Measurements from ENCODE around the gene USP30. TPM values are rescaled to one million over a fixed set of nuclear protein-coding genes. Genes with fewer than 3 reads are reported as not detected.

Gene USP30
- total RNA-seq, 1 donor = 10.1 TPM

GRCh38 chr12:109064143-109064542 lies 11.8 kb downstream of the USP30 start:
- DNase-seq (ENCODE audit: insufficient read length, low spot score, missing footprints) = no peak
- H3K4me2 ChIP-seq (ENCODE audit: insufficient read depth, low read length) = no peak overlapping the region
- no peaks in the 10 kb centered on the region for H4K20me1 ChIP-seq (ENCODE audit: insufficient read depth, low read length)
- TF ChIP-seq CTCF (IDR thresholded peaks at IDR 0.05; ENCODE audit: extremely low read depth, low read depth, low read length) = no peak
- peaks cover 18% of the 10 kb centered on the region for H3K36me3 ChIP-seq (ENCODE audit: insufficient read depth, low read length)
- no peaks in the 10 kb centered on the region for H3K27me3 ChIP-seq (ENCODE audit: insufficient read depth, low read length)
- no peaks in the 10 kb centered on the region for H3K4me1 ChIP-seq (ENCODE audit: insufficient read depth, low read length)
- no peaks in the 10 kb centered on the region for H3K9me3 ChIP-seq (ENCODE audit: low read depth, low read length)
- no peaks in the 10 kb centered on the region for H3K79me2 ChIP-seq (ENCODE audit: insufficient read depth, low read length)
- H2AFZ ChIP-seq (ENCODE audit: low read length) = no peak overlapping the region
- no peak overlapping the region for H3K4me3 ChIP-seq (ENCODE audit: insufficient read depth, low read length)
- no peak overlapping the region for H3K27ac ChIP-seq (ENCODE audit: low read depth, low read length)

- Histone ChIP-seq H3K9me3 (ENCODE audit: low read depth, low read length) (no peaks in the 10 kb centered on the region), H3K27ac (ENCODE audit: low read depth, low read length) (no peak overlapping the region), H4K20me1 (ENCODE audit: insufficient read depth, low read length) (no peaks in the 10 kb centered on the region), H3K27me3 (ENCODE audit: insufficient read depth, low read length) (no peaks in the 10 kb centered on the region), H3K4me3 (ENCODE audit: insufficient read depth, low read length) (no peak overlapping the region), H3K4me1 (ENCODE audit: insufficient read depth, low read length) (no peaks in the 10 kb centered on the region), H3K4me2 (ENCODE audit: insufficient read depth, low read length) (no peak overlapping the region), H3K36me3 (ENCODE audit: insufficient read depth, low read length) (peaks cover 22% of the 10 kb centered on the region), H3K79me2 (ENCODE audit: insufficient read depth, low read length) (no peaks in the 10 kb centered on the region), H2AFZ (ENCODE audit: low read length) (no peak overlapping the region)
- DNase-seq (ENCODE audit: insufficient read length, low spot score, missing footprints) = no peak
- no peak for TF ChIP-seq CTCF (IDR thresholded peaks at IDR 0.05; ENCODE audit: extremely low read depth, low read depth, low read length)
Measured at GRCh38 chr12:109065154-109065852, 12.9 kb downstream of the USP30 start.

GRCh38 chr12:109065853-109066193 lies 13.4 kb downstream of the USP30 start:
- no peak for TF ChIP-seq CTCF (IDR thresholded peaks at IDR 0.05; ENCODE audit: extremely low read depth, low read depth, low read length)
- H3K4me1 ChIP-seq (ENCODE audit: insufficient read depth, low read length) = no peaks in the 10 kb centered on the region
- no peak overlapping the region for H3K4me2 ChIP-seq (ENCODE audit: insufficient read depth, low read length)
- no peaks in the 10 kb centered on the region for H3K27me3 ChIP-seq (ENCODE audit: insufficient read depth, low read length)
- no peak overlapping the region for H3K4me3 ChIP-seq (ENCODE audit: insufficient read depth, low read length)
- H3K36me3 ChIP-seq (ENCODE audit: insufficient read depth, low read length) = peaks cover 22% of the 10 kb centered on the region
- H4K20me1 ChIP-seq (ENCODE audit: insufficient read depth, low read length) = no peaks in the 10 kb centered on the region
- DNase-seq (ENCODE audit: insufficient read length, low spot score, missing footprints) = no peak
- no peaks in the 10 kb centered on the region for H3K79me2 ChIP-seq (ENCODE audit: insufficient read depth, low read length)
- H3K9me3 ChIP-seq (ENCODE audit: low read depth, low read length) = no peaks in the 10 kb centered on the region
- H2AFZ ChIP-seq (ENCODE audit: low read length) = no peak overlapping the region
- H3K27ac ChIP-seq (ENCODE audit: low read depth, low read length) = no peak overlapping the region

- H3K4me3 ChIP-seq (ENCODE audit: insufficient read depth, low read length) = no peak overlapping the region
- H3K79me2 ChIP-seq (ENCODE audit: insufficient read depth, low read length) = no peaks in the 10 kb centered on the region
- no peak overlapping the region for H3K4me2 ChIP-seq (ENCODE audit: insufficient read depth, low read length)
- no peak overlapping the region for H3K27ac ChIP-seq (ENCODE audit: low read depth, low read length)
- no peaks in the 10 kb centered on the region for H4K20me1 ChIP-seq (ENCODE audit: insufficient read depth, low read length)
- H3K4me1 ChIP-seq (ENCODE audit: insufficient read depth, low read length) = no peaks in the 10 kb centered on the region
- H2AFZ ChIP-seq (ENCODE audit: low read length) = no peak overlapping the region
- no peaks in the 10 kb centered on the region for H3K27me3 ChIP-seq (ENCODE audit: insufficient read depth, low read length)
- TF ChIP-seq CTCF (IDR thresholded peaks at IDR 0.05; ENCODE audit: extremely low read depth, low read depth, low read length) = no peak
- H3K36me3 ChIP-seq (ENCODE audit: insufficient read depth, low read length) = peaks cover 35% of the 10 kb centered on the region
- DNase-seq (ENCODE audit: insufficient read length, low spot score, missing footprints) = no peak
- H3K9me3 ChIP-seq (ENCODE audit: low read depth, low read length) = no peaks in the 10 kb centered on the region
Measured at GRCh38 chr12:109069307-109070271, 17.2 kb downstream of the USP30 start.

Measured in osteoblast (primary cell).